Activated T-cell treated with anti-CD3 and anti-CD28 coated beads for 4 hours (primary cell): Measurements from ENCODE around the gene ANKS1B.
"Not testable (repeated sequence)": the region's sequence is repeated elsewhere in the genome, so short reads cannot be mapped to it uniquely, and the experiment has no call there.

ENCODE experiments used
- DNase-seq: peaks from one replicate; pipeline ENCODE4 v3.0.0-alpha.2; 2020

The ANKS1B gene

DNA sequence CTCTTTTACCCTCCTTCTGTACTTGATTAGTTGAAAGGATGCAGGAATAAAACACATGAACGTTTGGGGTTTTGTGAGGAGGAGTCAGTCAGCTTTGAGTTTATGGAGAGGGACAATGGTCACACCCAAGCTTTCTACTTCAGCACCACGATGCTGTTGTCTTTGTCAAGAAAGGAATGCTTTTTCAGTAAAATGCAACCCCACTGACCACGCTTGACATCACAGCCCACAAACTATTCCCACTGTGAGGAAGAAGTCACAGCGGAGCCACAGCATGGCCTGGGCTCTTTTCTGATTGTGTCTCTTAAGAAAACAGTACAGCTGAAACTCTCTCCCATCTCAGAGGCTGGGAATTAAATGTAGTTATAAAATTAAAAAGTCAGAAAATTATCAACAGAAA lies 1204.5 kb downstream of the ANKS1B start:
- no peak for DNase-seq

DNA sequence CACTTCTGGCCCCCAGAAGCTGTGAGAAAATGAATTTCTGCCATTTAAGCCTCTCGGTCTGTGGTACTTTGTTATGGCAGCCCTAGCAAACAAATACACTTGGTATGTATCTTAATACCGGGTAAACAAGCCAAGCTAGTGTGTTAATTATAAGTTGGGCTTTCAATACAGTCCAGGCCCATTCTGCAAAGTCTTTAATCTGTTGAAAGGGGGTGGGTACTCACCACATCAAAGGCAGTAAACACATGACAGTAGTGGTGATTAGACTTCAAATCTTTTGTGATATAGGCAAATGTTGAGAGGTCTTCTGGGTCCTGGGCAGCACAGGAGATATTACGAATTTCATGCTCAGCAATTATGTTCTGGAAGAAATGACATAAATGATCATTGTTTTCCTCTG lies 1211.9 kb downstream of the ANKS1B start:
- no peak for DNase-seq

DNA sequence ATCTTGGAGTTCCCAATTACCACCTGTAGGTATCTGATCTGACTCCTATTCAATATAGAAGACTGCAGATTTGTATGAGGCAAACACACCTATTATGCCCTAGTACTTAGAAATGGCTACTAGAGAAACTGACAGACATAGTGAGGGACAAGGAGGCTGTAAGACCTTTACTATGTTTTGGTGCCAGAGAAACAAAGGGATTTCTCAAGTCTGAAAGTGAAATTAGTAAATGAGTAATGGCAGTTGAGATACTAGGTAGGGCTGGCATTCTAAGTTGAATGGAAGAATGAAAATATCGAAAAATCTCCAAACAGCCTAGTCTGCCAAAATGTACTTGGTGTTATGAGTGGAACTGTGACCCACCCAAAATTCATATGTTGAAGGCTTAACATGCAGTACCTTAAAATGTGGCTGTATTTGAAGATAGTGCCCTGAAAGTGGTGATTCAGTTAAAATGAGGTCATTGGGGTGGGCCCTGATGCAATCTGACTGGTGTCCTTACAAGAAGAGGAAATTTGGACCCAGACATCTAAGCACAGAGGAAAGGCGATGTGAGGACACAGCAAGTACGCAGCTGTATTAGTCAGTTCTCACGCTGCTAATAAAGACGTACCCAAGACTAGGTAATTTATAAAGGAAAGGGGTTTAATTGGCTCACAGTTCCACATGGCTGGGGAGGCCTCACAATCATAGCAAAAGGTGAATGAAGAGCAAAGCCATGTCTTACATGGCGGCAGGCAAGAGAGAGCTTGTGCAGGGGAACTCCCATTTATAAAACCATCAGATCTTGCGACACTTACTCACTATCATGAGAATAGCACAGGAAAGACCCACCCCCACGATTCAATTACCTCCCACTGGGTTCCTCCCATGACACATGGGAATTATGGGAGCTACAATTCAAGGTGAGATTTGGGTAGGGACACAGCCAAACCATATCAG lies 1212.7 kb downstream of the ANKS1B start:
- no peak for DNase-seq

DNA sequence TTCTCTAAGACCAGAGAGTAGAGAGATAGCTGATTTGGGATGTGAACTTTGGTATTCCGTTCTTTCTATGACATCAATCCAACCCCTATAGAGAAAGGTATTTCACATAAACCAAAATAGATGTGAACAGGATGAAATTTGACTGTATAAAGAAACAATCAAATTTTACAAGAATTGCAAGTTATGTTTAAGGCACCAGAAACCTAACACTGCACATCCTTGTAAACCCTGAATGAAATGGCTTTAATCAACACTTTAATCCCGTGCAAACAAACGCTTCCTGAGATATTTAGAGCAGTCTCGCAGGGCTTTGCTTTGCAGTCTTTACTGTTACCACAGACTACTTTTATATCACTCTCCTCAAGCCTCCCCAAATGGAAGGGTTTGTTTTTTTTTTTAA lies 1214.5 kb downstream of the ANKS1B start:
- DNase-seq: no peak

DNA sequence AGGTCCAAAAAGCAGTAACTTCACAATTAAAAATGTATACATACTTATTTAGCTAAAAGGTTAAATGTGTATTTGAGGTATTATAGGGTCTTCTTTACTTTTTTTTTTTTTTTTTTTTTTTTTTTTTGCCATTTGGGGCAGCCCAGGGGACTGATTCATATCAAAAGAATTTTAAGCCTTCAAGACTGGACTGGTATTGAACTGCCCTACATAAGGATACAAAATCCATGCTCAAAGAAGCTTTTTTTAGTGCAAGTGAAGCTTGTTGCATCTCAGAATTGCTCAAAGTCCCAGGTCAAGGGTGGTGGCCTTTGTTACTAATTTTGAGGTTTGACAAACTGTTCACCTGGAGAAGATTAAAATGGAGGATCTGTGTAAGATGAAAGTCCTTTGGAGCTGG lies 1215.7 kb downstream of the ANKS1B start:
- no peak for DNase-seq

DNA sequence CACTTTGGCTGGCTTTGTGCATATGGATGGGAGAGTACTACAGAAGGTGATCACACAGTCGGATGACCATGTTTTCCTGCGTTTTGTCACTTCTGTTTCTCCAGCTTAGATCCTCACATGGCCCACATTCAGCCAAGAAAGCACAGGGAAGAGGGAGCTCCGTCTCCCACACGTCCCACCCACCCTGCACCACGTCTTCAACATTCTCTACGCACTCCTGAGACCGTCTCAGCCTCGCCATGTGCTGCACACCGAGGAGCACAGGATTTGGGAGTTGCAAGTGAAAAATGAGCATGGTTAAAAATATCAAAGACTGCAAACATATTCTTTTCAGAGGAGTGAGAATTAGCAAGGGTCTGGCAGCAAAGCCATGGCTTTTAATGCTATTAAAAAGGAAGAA lies 1217.5 kb downstream of the ANKS1B start:
- DNase-seq: no peak

DNA sequence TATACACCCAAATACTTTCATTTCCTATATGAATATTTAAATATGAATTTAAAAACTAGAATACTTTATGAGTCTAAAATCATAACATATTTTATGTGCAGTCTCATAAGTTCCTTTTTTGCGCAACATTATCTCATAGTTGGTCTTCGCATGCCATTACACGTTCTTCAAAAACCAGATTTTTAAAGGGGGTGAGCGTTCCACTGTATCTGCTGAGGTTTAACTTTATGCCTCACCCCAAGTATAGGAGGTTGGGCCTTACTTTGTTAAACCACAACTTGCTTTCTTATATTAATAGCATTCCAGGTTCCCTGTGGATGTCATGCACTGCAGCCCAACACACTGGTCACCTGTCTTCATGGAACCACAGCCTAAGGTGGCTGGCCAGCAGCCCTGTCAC lies 1221.1 kb downstream of the ANKS1B start:
- DNase-seq: no peak

DNA sequence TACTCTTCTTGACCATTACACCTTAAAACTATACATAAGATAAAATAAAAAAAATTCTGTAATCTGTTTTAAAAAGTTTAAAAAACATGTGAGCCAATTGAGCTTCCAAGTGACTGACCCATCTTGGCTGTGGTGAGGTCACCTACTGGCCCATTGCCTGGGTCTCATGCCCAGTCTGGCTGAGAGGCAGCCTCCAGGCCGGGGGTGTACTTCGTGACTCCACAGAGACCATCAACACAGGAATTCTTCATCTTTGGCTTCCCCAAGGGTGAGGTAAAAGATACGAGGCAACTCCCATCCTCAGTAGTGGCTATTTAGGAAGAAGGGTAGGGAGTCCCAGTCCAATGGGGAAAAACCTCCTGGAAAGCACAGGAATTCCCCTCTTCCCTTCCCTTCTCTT lies 1226.4 kb downstream of the ANKS1B start:
- no peak for DNase-seq

DNA sequence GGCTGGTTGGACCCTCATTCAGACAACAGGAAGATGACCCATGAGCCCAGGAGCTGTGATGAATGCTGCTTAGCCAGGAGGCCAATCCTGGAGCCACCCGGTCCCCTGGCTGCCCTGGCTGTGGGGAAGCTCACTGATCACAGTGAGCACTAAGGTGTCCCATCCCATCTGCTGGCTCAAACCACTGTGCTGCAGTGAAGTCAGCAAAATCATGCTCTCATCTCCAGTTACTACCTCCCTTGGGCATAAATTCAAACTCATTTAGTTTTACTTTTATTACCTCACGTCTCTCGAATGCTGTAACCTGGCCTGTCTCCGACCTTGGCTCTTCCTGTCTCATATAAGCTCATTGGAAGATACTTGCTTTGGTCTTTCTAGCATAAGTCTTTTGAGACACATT lies 1227.3 kb downstream of the ANKS1B start:
- no peak for DNase-seq

DNA sequence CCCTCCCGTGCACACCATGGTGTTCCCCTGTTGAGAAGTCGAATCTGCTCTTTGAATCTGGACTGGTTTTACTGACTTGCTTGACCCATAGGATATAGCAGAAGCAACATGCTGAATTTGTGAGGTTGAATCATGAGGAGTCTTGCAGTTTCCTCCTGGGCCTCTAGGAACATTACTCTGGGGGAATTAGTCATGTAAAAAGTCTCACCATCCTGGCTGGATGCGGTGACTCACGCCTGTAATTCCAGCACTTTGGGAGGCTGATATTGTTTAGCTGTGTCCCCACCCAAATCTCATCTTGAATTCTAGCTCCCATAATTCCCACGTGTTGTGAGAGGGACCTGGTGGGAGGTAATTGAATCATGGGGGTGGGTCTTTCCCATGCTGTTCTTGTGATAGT lies 1228.9 kb downstream of the ANKS1B start:
- DNase-seq: not testable (repeated sequence)

DNA sequence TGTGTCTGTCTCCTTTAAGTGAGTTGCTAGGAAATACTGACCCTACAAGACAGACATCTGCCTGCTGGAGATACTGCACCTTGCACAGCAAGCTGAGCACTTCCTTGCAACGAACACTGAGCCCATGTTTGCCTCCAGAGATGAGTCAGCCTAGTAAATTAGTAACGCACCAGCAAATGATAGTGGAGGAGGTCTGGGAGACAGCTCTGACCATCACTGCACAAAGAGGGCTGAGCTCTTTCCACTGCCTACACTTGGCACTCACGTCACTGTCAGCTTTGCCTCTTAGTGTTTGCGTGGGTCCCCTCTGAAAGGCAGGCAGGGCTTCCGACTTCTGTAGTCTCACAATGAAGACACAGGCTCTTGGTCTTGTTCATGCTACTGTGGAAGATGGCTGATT lies 1230.6 kb downstream of the ANKS1B start:
- DNase-seq: no peak

DNA sequence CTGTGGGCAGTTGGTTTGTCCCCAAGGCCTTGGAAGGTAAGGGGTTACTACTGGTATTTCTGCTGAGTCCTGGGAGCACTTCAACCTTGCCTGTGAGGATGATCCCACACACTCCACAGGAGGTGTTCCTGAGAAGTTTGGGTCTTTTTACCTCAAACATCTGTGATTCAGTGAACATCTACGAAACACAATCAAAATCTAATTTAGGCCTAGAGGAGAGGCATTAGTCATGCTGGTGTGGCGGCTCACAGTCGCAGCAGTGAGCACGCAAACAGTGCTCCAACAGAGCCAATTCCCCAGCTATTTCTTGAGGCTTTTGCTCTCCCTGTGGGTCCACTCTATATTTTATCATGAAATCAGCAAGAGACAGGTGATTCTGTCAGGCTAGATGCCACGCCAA lies 1232.0 kb downstream of the ANKS1B start:
- DNase-seq: no peak

DNA sequence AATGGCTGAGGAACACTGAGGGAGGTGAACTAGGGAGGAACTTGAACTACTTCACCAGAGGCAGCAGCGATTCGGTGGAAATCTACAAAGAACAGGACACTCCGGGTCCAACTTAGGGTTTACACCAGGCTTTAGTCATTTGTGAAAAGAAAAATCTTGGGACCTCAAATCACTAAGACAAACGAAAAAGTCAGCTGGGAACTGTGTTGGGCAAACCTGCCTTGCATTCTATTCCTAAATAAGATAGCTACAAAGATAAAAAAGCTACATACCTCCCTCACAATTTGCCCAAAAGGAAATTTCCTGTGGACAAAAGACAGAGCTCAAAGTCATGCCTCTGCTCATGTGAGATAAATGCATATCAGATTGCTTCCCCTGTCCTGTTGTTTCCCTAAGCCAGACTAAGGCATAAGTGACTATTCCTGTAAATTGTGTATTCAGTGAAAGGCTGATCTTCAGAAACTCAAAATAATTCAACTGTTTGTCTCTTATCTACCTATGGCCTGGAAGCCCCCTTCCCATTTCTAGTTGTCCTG lies 1233.1 kb downstream of the ANKS1B start:
- DNase-seq: no peak

DNA sequence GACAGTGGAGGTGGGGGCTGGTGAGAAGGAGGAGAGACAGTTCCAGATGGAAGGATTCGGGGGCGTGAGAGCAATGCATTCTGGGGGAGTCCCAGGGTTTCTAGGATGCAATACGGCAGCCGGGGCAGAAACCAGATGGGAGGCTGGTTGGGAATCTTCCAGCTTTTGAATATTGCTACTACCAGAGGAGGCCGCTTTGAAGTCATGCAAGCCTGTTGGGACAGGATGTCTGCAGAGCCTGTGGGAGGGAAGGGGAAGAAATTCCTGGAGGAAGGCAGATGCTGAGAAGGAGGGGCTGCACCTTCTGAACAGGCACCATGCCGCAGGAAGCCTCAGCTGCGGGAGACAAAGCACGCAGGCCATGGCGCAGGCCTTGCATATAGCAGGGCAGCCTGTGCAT lies 1234.2 kb downstream of the ANKS1B start:
- DNase-seq: no peak

DNA sequence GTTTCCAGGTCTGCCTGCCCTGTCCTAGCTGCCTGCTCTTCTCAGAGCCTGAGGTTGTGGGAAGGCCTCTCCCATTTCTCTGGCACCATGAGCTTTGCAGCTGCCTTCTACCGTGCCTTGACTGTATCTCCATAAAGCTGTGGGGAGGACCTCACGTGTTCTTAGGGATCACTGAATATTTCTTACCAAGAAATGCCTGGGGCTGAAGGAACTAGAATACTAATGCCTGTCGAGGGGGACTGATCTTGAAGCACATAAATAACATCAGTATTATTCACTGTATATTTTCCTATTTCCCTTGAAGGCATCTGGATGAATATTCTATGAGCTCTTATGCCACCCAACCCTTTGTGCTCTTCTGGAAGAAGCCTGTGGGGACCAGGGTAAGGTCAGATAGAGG lies 1236.3 kb downstream of the ANKS1B start:
- DNase-seq: no peak

DNA sequence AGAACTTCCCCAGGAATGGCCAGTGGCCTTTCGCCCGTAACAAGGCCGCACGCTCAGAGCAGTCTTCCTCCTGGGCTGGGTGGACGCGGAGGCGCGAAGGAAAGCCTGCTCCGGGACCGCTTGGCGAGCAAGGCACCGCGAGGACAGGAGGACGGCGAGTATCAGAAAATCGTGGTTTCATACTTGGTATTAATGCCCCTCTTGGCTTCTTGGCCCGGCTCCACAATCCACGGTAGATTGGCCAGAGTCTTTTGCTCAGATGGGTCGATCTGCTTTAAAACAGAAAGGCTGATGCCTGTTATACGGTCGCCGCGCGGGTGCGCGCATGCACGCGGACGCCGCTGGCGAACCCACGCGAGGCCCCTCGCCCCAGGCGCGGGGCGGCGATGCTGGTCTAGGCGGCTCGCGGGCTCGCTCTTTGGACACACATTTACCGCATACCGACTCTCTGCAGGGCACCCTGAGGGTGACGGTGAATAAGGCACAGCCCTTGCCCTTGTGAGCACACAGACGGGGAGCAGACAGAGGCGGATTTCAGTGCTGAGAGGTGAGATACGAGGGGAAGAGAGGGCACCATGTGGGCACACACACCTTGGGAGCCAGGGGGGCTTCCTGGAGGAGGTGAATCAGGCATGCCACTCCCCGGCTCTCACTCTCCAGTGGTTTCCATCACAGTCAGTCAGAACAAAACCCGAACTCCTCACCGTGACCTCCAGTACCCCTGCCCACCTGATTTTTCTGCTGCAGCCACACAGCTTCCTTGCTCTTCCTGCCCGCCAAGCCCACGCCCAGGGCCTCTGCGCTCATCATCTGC lies 1239.0 kb downstream of the ANKS1B start:
- no peak for DNase-seq

DNA sequence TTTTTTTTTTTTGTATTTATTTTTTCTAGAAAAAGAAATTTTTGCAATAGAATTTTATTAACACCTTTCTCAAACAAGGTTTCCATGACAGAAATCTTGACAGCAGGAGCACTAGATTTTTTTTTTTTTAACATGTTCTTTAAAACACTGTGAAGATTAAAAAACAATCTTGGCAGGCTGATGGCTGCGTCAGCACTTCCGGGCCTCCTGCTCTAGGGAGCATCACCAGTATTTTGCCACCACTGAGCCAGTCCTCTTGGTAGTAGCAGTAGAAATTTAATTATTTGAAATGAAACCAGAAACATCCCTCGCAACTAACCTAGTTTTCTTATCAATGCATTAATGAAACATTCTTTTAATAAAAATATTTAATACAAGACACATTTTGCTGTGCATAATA lies 1240.1 kb downstream of the ANKS1B start:
- DNase-seq: no peak

DNA sequence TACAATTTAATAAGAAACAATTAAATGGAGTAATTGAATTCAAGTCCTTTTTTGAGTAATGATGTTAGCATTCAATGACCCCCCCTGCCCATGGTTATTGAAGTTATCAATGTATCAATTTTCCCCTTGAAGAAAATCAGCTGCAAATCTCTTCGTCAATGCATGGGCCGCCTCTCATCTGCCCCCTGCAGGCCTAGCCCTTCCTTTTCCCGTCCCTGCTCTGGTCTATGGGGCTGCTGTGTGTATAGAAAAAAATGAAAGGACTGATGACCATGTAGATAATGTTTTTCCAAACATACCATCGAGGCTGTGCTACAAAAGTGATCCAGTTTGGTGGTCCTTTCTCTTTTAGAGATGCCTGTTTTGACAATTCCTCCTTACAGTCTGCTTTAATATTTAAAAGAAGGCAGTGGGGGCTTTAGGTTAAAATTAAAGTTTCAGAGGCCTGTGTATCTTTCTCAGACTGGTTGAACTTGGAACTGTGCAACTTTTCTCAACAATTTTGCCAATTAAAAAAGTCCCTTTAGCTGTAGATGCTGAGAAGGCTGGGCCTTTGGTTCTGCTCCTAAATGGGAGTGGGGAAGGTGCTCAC lies 1241.3 kb downstream of the ANKS1B start:
- DNase-seq: no peak

DNA sequence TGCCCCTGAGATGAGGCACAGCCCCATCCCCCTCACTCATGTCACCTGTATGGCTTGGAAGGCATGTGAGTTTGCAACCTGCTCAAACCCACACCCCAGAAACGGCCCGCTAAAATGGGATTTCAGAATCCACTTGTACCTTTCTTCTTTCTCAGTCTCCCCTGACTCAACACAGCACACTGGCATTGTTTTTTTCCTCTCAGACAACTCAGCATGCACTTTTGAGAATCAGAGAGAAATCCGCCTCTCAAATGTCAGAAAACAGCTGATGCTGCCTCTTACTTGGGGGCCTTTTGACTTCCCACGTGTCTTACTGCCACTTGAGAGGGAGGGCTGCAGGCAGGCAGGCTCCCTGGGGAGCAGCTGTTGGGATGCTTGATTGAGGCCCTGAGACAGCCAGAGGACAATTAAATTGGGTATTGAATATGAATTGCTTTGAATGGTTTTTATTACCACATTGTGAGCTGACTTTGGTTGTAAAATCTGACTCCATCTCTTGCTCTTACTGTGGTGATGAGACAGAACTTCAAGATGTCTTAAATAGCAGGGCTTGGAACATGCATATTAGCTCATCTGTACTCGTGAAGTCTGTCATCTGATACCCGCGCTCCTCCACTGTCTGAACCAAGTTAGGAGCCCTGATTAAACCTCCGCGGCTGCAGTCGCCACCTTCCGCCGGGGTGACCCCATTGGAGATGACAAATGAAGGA lies 1243.0 kb downstream of the ANKS1B start:
- no peak for DNase-seq

DNA sequence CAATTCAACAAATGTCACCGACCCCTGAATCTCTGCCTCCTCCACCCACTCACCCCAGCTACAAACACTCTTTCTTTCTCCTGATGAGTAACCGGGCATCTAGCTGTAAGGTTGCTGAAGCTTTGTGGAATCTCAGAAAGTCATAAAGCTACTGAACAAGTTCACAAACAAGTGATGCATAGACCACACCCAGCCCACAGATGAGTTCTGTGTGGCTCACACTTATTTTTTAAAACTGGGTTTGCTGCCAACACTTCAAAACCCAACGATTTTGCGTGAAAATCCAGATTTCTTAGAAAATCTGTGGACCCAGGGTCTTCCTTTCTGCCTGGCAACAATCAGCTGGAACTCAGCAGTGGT lies 1243.6 kb downstream of the ANKS1B start:
- DNase-seq: no peak

DNA sequence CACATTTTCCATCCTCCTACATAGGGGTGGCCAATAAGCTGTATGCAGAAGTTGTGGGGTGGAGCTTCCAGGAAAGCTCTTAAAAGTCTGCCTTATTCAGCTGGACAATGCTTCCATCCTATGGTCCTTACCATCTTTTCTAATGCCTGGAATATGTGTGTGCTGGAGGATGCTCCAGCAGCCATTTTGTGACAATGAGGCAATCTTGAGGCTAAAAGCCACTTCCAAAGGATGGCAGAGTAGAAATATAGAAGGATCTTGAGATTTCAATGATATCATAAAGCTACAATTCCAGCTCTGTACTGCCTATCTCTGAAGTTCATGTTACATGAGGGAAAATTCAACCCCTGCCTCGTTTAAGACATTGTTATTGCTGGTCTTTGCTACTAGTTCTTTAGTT lies 1244.0 kb downstream of the ANKS1B start:
- no peak for DNase-seq

DNA sequence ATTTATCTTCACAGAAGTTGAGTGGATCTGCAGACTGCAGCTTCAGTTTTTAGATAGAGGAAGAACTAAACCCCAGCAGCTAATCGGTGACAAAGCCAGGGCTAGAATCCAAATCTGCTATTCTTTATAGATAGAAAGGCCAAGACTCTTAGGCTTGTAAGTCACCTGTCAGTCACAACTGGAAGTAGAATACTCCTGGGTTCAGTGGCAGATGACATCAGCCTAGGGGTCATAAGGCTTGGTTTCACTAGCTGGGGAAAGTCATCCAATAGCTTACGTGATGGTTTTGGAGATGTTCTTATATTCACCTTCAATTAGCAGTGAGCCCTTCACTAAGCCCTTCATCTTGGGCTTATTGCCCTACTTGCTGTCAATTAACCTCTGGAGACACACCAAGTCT lies 1246.2 kb downstream of the ANKS1B start:
- DNase-seq: no peak

DNA sequence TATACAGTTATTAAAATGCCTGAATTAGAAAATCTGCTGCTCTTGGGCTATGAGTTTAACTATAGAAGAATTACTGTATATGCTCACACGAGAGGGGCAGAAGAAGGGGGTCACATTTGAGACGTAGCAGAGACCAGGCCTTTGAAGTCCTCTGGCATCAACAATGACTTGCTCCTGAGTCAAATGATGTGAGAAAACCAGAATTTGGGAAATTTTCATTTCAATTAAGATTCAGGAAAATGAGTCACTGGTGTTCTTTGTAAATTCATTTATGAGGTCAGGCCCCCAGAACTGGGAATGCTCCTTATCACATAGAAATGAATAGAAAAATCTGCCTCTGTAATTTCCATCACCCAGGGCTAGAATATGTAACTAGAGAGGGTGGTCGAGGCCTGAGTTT lies 1246.7 kb downstream of the ANKS1B start:
- DNase-seq: no peak
